MV-4-11 (cell line): ENCODE data around the gene CPLX1.

Source experiments
- DNase-seq: peaks from one replicate; lab custom pipeline; 2025; lab: John Stamatoyannopoulos, UW

Gene CPLX1

DNA sequence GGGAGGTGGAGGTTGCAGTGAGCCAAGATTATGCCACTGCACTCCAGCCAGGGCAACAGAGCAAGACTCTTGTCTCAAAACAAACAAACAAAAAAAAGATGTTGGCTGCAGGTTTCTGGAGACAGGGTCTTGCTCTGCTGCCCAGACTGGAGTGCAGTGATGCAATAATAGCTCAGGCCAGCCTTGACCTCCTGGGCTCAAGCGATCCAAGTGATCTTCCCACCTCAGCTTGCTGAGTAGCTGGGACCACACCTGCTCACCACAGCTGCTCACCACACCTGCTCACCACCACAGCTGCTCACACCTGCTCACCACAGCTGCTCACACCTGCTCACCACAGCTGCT, 29.9 kb upstream of the CPLX1 start:
- DNase-seq: no peak

DNA sequence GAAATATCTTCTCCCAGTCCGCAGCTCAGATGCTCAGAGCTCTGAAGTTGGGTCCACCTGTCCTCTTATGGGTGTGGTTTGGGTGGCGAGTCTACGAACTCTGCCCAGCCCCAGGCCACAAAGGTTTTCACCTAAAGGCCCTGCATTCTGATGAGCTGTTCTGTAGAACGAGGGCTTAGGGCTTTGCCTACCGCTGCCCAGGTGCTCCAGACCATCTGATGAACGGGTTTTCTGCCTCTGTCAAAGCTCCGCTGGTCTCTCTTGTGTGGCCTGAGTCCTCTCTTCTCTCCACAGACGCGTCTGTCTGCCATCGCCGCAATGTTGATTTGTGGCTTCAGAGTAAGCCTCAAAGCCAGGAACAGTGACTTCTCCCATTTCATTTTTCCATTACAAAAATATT, 28.4 kb upstream of the CPLX1 start:
- no peak for DNase-seq

DNA sequence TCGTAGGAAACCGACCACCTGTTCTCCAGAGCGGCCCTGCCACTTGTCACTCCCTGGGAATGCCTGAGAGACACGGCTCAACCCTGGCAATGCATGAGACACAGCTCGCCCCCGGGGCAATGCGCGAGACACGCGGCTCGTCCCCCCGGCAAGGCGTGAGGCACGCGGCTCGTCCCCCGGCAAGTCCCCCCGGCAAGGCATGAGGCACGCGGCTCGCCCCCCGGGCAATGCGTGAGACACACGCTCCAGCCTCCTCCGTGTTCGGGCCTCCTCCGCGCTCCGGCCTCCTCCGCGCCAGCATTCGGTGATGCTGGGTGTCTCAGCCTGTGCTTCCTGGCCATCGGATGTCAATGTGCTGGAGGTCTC, 27.5 kb upstream of the CPLX1 start:
- DNase-seq: no peak

DNA sequence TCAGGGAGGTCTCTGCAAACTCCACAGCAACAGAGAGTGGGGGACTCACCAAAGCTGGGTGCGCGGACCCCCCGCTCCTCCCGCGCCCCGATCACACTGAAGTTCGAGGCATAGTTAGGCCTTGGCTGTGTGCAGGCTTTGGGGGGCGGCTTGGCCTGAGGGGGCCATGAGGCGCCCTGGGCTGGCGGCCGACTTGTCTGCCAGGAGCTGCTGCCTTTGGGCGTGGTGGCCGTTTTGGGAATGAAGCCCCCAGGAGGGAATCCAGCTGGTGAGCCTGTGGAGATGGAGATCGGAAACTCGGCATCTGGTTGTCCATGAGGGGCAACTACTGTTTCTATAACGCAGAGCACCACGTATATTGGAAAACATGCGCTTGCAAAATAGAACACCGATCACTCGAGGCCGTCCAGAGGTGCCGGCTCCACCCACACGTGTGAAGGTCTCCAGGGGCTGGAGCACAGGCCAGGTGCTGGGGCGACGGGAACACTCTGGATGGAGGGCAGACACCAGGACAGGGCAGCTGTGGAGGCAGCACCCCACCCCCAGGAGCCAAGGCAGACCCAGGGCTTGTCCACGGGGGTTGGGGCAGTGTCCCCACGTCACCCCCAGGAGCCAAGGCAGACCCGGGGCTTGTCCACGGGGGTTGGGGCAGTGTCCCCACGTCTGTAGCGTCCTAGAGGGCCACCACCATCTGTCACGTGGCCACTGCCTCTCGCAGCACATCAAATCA, 25.9 kb upstream of the CPLX1 start:
- no peak for DNase-seq

DNA sequence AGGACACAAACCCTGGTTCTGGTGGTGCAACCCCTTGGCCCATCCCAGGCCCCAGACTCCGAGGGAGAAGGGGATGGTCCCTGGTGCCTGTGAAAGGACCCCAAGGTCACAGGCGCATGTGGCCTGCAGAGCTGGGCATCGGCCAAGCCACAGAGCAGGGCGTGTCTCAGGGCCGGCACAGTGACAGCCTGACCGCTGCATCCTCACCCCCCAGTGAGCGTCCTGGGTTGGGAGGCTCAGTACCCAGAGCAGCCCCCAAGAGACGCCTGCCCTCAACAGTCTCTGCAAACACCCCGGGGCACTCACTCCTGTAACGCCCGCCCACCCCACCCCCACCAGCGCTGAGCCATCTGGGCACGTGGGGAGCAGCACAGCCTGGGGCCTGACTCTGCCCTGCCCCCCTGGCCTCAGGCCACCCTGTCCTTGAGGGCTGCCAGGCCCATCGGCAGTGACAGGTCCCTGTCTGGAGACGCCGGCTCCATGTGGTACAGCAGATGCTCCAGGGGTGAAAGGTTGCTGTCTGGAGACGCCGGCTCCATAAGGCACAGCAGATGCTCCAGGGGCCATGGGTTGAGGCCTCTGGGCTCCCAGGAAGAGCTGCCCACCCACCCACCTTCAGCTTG, 24.5 kb upstream of the CPLX1 start:
- DNase-seq: no peak

DNA sequence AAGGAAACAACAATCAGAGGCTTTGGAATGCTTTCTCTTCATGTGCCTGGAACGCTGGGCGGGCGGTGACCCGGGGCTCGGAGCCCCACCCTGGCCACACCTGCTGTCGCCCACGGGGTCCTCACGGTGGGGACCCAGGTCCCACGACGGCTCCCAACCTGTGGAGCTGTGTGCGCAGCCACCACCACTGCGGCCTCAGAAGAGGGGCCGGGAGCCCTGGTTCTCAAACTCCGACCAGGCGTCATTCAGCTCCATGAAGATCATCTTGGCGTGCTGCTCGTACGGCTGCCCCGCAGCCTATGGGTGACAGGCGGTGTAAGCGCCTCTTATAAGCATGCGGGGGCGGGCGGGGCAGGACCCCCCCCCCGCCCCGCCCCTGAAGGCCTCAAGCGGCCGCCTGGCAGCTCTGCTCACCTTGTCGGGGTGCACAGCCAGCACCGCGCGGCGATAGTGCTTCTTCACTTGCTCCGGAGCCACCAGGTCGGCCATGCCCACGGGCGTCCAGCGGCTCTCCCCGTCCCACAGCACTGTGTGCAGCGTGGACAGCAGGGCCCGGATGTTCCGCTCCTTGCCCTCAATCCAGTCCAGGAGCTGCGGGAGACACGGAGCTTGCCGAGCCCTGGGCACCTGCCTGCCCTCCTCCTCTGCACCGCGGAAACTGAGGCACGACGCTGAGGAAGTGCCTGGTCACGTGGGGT, 23.7 kb upstream of the CPLX1 start:
- no peak for DNase-seq

DNA sequence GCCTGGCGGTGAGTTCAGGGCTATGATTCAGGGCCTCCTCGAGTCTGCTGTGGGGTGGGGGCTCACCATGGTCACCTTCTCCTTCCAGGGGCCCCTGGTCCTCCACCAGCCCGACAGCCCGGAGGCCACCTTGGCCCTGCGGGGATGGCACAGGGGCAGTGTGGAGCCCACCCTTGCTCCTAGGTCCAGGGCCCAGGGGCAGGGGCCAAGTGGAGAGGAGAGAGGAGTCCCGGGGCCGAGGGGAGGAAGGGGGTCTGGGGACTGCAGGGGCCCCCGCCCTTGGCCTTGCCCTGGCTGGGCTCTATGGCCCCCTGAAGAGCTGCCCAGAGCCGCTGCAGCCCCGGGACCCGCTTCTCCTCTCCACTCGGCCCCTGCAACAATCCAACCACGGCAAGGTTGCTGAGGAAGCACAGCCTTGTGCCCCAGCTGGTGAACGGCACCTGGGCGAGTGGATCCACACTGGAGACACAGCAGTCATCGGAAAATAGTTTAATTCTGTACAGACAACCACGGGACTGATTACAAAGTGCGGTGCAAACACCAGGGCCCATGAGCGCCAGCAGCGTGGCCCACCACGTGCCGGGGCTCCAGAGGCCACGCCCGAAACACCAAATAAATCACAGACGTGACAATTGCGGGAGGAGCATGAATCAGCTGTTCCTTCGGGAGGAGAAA, 23.0 kb upstream of the CPLX1 start:
- no peak for DNase-seq

DNA sequence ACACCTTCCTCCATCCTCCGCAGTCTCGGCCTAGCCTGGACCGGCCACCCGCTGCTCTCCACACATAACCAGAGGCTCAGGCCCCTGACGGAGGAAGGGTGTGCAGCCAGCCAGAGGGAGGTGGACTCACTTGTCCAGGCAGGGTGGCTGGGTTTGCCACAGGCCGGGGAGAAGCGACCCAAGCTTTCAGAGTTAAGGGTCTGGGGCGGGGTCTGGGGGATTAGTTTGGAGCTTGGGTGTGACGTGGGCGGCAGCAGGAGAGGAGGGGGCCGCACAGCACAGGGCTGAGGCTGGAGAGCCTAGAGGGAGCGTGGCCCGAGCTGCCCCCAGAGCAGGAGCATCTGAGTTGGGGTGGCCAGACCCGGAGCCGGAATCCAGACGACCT, 22.4 kb upstream of the CPLX1 start:
- DNase-seq: no peak

DNA sequence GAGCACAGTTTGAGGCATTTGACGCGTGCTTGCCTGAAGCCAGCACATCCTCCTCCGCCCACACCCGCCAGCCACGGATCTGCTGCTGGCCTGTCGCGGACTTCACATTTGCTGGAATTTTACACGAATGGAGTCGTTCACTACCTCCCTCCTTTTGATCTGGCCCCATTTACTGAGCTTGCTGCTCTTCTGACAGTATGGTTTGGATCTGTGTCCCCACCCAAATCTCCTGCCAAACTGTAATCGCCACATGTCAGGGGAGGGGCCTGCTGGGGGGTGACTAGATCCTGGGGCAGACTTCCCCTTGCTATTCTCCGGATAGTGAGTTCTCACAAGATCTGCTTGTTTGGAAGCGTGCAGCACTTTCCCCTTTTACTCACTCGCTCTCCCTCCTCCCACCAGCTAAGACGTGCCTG, 19.9 kb upstream of the CPLX1 start:
- DNase-seq: no peak

DNA sequence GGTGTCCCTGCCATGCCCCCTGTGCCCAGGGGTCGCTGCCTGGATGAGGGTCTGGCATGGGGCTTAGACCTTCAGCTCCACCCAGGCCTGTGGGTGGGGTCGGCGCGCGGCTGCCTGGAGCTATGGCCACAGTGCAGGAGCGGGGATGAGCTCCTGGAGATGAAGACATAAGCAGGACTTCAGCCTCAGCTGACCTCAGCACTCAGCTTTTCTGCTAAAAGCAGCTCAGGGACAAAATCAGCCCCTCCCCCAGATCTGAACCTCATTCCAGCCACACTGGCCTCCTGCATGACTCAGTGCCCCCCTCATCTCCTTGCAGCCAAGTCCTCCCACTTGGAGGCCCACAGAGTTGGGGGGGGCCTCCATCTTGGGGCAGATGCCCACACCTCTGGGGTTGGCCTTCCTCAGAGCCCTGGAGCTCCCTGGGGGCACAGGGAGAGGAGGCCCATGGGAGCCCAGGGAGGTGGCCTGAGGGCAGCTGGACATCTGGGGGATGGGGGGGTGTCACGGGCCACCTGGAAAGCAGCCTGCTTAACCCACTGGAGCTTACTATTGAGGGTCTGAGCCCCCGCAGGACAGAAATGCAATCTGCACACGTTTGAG, 19.4 kb upstream of the CPLX1 start:
- no peak for DNase-seq

DNA sequence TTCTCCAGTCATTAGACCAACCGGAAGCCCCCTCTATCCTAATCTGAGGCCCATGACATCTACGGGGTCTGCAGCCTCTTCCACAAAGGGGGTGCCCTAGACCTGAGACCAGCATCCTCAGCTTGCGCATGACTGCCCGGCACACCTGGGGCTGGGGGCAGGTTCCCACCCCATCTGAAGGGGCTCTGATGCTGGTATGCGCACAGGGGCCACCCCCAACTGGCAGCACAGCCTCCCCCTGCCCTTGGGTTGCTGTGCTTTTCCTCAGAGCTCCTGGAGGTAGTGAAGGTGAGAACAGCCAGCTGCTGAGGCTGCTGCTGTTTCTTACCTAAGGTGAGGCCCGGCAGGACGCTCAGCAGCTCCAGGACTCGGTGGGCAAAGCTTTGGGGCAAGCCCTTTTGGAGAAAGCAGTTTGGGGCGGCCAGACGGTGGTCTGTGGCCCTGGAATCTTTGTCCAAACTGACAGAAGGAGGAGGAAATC, 18.9 kb upstream of the CPLX1 start:
- no peak for DNase-seq

DNA sequence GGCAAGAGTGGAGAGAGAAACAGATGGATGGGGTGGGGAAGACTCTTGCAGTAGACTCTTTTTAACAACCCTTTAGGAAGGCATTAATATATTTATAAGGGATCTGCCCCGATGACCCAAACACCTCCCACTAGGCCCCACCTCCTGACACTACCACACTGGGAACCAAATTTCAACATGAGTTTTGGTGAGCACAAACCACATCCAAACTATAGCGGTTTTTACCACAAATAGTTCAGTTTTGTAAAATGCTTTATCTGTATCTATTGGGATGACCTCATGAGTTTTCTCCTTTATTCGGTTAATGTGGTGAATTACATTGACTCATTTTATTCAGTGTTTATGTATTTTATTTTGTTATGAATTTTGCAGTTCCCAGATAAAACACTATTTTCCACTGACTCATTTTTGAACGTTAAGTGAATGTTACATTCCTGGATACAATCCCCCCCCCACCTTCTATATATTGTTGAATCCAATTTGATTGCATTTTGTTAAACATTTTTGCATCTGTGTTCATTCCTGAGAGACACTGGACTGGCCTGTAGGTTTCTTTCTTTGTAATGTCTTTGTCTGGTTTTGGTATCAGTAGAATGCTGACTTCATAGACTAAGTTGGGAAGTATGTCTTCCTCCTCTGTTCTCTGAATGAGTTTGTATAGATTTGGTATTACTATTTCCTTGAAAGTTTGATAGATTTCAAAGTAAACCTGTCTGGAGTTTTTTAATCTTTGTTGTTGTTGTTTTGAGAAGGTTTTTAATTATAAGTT, 13.9 kb upstream of the CPLX1 start:
- DNase-seq: peak; percentile 48

DNA sequence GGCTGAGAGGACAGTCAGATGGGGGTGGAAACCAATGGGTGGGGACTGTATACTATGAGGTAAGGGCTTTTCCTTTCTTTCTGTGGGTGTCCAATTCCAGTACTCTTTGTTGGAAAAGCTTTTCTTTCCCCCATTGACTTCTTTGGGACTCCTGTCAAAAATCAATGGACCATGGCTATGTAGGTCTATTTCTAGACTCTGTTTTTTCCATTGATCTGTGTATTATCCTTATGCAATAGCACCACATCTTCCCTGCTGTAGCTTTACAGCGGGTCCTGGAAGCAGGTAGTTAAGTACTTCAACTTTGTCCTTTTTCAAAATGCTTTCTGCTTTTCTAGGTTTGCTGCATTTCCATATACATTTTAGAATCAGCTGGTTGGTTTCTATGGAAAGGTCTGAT, 11.8 kb upstream of the CPLX1 start:
- DNase-seq: no peak

DNA sequence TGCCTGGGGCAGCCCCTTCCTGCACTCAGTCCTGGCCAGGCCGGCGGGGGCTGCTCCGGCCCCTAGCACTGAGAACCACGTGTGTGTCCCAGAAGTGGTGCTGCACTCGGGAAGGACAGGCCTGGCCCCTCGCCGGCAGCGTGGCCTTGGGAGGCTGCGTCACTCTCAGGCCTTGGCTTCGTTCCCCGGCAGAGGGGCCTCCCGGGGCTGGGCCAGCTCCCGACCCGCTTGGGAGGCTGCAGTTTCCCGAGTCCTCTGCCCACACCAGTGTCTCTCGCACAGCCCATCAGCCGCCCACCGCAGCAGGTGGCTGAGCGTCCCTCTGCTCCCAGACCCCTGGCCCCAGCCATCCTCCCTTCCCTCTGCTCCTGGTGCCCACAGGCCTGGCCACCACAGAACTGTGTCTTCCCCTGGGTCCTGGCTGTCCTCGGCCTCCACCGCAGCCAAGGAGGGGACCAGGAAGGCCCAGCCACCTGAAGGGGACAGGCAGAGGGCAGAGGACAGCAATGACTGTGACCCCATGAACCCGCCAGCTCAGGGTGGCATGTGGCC, 10.9 kb upstream of the CPLX1 start:
- DNase-seq: no peak

DNA sequence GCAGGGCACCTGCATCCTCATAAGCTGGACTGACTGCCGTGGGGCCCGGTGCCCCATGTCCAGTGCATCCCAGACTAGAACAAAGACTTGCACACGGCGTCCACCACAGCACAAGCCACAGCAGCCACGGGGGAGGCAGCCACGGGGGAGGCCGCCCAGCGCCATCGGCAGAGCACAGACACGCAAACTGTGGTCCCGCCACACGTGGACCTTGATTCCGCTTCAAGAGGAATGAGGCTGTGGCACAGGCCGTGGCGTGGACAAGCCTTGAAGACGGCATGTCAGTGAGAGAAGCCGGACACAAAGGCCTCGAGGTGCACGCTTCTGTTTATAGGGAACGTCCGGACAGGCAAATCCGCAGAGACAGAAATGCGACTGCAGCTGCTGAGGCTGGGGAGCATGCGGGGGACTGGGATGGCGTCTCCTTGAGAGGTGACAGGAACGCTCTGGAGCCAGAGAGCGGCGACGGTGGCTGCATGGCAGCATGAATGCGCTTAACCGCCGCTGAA, 10.1 kb upstream of the CPLX1 start:
- DNase-seq: no peak

DNA sequence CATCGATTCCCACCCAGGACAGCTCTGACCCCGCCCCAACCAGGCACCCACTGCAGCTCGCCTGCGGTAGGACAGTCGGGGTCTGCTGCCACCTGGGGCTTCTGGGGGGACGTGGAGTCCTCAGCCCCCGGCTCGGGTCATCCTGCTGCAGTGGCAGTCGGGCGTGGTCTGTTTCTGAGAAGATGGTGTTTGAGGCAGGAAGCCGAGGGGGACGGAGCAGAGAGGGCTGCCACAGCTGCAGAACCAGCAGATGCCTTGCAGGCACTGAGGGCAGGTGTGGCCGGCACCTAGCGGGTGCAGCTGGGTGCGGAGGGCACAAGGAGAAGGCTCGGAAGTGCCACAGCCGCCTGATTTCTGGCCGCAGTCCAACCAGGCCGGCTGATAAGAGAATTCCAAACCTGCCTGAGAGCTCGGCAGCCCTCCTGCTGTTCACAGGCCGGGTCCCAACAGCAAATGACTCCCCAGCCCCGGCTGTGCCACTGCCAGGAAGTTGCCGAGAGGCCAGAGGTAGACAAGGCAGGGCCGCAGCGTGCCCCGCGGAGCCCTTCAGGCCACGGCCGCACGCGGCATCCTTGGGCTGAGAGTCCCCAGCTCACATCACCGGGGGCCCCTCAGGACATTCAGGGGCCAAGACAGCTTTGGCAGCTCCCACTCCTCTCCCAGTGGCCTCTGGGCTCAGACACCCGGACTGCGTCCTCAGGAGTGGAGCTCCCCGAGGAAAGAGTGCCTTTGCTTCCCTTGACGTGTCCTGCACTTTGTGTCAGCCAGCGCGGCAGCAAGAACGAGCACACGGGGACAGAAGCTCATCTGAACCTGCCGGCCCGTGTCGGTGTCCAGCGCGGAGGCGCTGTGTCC, 9.4 kb upstream of the CPLX1 start:
- DNase-seq: no peak

DNA sequence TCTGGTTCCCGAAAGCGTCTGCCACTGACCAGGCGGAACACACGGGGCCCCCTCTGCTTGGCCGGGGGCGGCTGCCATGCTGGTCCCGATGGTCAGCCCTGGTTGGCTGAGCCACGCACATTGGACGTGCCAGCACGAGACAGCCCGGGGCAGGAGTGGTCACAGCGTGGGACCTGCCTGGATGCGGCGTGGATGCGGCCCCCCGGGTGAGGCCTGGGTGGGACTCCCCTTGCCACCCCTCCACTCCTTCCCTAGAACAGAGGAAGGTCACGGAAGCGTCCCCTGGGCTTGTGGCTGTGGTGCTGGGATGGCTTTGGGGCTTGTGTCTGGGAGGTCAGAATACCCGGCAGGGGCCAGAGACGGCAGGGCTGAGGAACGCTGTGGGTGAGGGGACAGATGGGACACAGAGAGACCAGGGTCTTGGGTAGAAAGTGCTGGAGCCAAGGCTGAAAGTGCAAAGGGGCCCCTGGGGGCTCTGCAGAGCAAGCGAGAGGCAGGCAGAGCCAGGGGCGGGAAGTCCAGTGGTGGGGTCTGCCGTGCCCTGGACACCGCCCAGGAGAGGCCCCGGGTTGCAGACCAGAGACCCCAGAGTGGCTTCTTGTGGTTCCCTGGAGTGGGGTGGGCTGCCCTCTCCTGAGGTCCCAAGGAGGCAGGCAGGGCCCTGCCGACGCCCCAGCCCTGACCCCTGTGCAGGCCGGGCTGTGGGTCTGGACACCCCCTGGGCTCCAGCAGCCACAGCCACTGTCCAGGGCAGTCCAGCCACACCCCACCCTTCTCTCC, 8.6 kb upstream of the CPLX1 start:
- no peak for DNase-seq

DNA sequence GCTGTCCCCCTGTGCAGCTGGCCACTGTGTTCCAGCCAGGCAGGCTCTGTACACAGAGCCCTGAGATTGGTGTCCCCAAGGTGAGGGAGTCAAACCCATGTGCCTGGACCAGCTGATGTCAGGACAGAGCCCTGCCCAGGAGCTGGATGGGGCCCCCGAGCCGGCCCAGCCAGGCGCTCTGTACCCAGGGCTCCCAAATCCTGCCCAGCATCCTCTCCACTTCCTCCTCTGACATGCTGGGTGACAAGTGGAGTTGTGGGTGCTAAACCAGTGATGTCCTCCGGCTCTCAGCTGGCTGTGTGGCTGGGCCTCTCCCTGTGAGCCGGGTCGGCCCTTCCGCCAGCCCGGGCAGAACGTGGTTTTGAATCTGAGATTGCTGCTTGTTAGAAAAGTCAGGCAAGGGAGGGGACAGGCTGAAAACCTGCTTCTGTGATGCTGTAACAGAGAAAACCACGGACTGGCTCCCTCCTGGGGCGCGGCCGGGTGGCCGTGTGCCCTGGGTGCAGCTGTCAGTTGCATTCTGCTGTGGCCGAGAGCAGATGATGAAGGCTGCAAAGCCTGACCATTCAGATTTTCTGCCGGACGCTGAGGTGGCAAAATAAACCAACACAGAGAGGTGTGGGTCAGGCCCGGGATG, 7.9 kb upstream of the CPLX1 start:
- peak; percentile 49 for DNase-seq

DNA sequence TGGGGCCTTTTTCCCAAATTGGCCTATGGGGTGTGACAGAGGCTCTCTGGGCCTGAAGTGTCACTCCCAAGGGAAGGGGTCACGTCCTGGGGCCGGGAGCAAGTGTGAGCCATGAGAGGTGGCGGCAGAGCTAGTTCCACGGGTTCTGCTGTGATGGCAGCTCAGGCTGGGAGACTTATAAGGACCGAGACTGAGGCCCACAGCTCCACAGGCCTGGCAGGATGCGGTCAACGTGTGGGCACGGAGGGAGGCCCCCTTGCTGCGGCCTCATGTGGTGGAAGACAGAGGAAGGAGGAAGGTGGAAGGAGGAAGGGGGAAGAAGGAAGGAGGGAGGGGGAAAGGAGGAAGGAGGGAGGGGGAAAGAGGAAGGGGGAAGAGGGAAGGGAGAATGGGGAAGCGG, 7.2 kb upstream of the CPLX1 start:
- DNase-seq: peak; percentile 76
